IPS-11a (cell line): ENCODE measurements around the gene KDM2A.

Experiments used
- H3K4me3 ChIP-seq: one replicate; pipeline ENCODE4 v1.5.1; 2013; ENCODE audit warnings: low read depth, low read length, control low read depth

The KDM2A gene

GRCh38 chr11:67118801-67119584 is at the start of gene KDM2A:
KDM2A (plus strand) TSS chr11:67119263; CDS start chr11:67121317, 2,054 bp downstream.
- H3K4me3 ChIP-seq = peak within 1 kb of the TSS; percentile 91

- H3K4me3 ChIP-seq = no peak overlapping the region
These were observed 47.4 kb upstream of the KDM2A start for GRCh38 chr11:67071420-67072284.

GRCh38 chr11:67072295-67072694 is 46.8 kb upstream of the KDM2A start:
- H3K4me3 ChIP-seq = no peak overlapping the region

GRCh38 chr11:67073908-67074307 is 45.2 kb upstream of the KDM2A start:
- no peak overlapping the region for H3K4me3 ChIP-seq

- no peak overlapping the region for H3K4me3 ChIP-seq
These were observed 42.9 kb upstream of the KDM2A start for GRCh38 chr11:67076202-67076601.

GRCh38 chr11:67079065-67079705 is 39.9 kb upstream of the KDM2A start:
- H3K4me3 ChIP-seq = no peak overlapping the region

GRCh38 chr11:67082071-67082791 is 36.8 kb upstream of the KDM2A start:
- H3K4me3 ChIP-seq = no peak overlapping the region

GRCh38 chr11:67083786-67084366 is 35.2 kb upstream of the KDM2A start:
- no peak overlapping the region for H3K4me3 ChIP-seq

GRCh38 chr11:67085617-67086016 is 33.4 kb upstream of the KDM2A start:
- H3K4me3 ChIP-seq = no peak overlapping the region

GRCh38 chr11:67090717-67091116 is 28.3 kb upstream of the KDM2A start:
- no peak overlapping the region for H3K4me3 ChIP-seq

GRCh38 chr11:67095214-67095507 is 23.9 kb upstream of the KDM2A start:
- no peak overlapping the region for H3K4me3 ChIP-seq

- H3K4me3 ChIP-seq = no peak overlapping the region
These were observed 20.1 kb upstream of the KDM2A start for GRCh38 chr11:67098799-67099429.

- no peak overlapping the region for H3K4me3 ChIP-seq
These were observed 19.2 kb upstream of the KDM2A start for GRCh38 chr11:67099831-67100324.

GRCh38 chr11:67102664-67103063 is 16.4 kb upstream of the KDM2A start:
- H3K4me3 ChIP-seq = no peak overlapping the region

- no peak overlapping the region for H3K4me3 ChIP-seq
These were observed 13.1 kb upstream of the KDM2A start for GRCh38 chr11:67105964-67106363.

- H3K4me3 ChIP-seq = no peak overlapping the region
These were observed 7.8 kb upstream of the KDM2A start for GRCh38 chr11:67111261-67111660.

GRCh38 chr11:67113231-67113721 is 5.8 kb upstream of the KDM2A start:
- H3K4me3 ChIP-seq = no peak overlapping the region

GRCh38 chr11:67114275-67114896 is 4.7 kb upstream of the KDM2A start:
- H3K4me3 ChIP-seq = no peak overlapping the region

GRCh38 chr11:67116758-67117105 is 2.3 kb upstream of the KDM2A start:
- H3K4me3 ChIP-seq = no peak overlapping the region

- H3K4me3 ChIP-seq = peak overlapping the region; percentile 50
These were observed 1.9 kb upstream of the KDM2A start for GRCh38 chr11:67117176-67117575.
